Transverse colon (tissue), 4 donors: ENCODE data around the gene SLC17A7. TPM values are rescaled to one million over a fixed set of nuclear protein-coding genes. Genes with fewer than 3 reads are reported as not detected.

Experiments used
- DNase-seq: peaks from one replicate; pipeline ENCODE4 v3.0.0-alpha.2; 2019
- H3K27ac ChIP-seq, 4 donors: fragments of 200-600 bp; sonication (generic); 2 replicates each; pipeline ENCODE4 v1.5.1; 2016 to 2018; ENCODE audit warnings: inconsistent platforms in 4 of 4
- H3K27me3 ChIP-seq: fragments of 200-600 bp; sonication (generic); 2 replicates; pipeline ENCODE4 v1.5.1; 2017; ENCODE audit warnings: inconsistent platforms
- H3K36me3 ChIP-seq, 4 donors: fragments of 200-600 bp; sonication (generic); 2 replicates each; pipeline ENCODE4 v1.5.1; 2017 to 2019; ENCODE audit warnings: inconsistent platforms in 4 of 4
- H3K4me1 ChIP-seq, 4 donors: fragments of 200-600 bp; sonication (generic); 2 replicates each; pipeline ENCODE4 v1.5.1; 2017 to 2020; ENCODE audit warnings: inconsistent platforms in 4 of 4
- H3K4me3 ChIP-seq, 4 donors: fragments of 200-600 bp; sonication (generic); 1 replicate in 1 of 4; 2 replicates in 3 of 4; pipeline versions ENCODE4 v1.5.1 to v1.6.1; 2017 to 2019; ENCODE audit warnings: inconsistent platforms in 4 of 4
- H3K9me3 ChIP-seq, 2 donors: fragments of 200-600 bp; sonication (generic); 2 replicates each; pipeline ENCODE4 v1.5.1; 2017 to 2019; ENCODE audit warnings: inconsistent platforms in 2 of 2
- CTCF ChIP-seq, 5 experiments: fragments of 200-600 bp in 3 of 5; fragments of 450-650 bp in 2 of 5; sonication (generic) in 3 of 5; IDR thresholded peaks; 1 replicate in 2 of 5; 2 replicates in 3 of 5; pipeline ENCODE4 v1.5.1; 2016 to 2017; ENCODE audit warnings: antibody characterized with exemption in 5 of 5, inconsistent platforms in 3 of 5, mild to moderate bottlenecking in 2 of 5, moderate library complexity in 1 of 5
- EP300 ChIP-seq: sonication (generic); formaldehyde crosslinking; IDR thresholded peaks from one replicate; pipeline ENCODE4 v1.6.1; 2017; ENCODE audit warnings: antibody characterized with exemption, low read depth
- POLR2A ChIP-seq: fragments of 450-650 bp; IDR thresholded peaks from one replicate; pipeline ENCODE4 v1.6.1; 2016; ENCODE audit warnings: antibody characterized with exemption, mild to moderate bottlenecking, moderate library complexity
- POLR2AphosphoS5 ChIP-seq, 3 donors: sonication (generic); formaldehyde crosslinking; IDR thresholded peaks; one replicate each; pipeline ENCODE4 v1.6.1; 2016; ENCODE audit warnings: antibody characterized with exemption in 3 of 3
- WGBS, 2 donors: methylation state at CpG; one replicate each; pipeline ENCODE4 v1.1.5; 2018; ENCODE audit warnings: low coverage in 1 of 2; 5-methylcytosine and 5-hydroxymethylcytosine counted together
- in situ Hi-C, 4 donors: fragments of 200-750 bp; cut with MboI; loops; one replicate each; pipeline versions ENCODE4 v1.15.0 to v1.15.1; 2017; ENCODE audit warnings: low sequenced_read_pairs in 3 of 4, low pct_ligation_motif_present in 1 of 4, low pct_unique_long_range_greater_than_20kb in 1 of 4
- intact Hi-C: fragments of 100-400 bp; cut with DNase I; formaldehyde crosslinking; loops from one replicate; pipeline ENCODE4 v1.15.1; 2023; ENCODE audit warnings: low total_unique reads
- small RNA-seq, 4 donors: library from RNA; depleted of rRNA; stranded (forward); fragments of <200 nt; gene quantifications; one replicate each; pipeline ENCODE3, GENCODE V24; 2016
- total RNA-seq, 4 donors: library from RNA; depleted of rRNA; stranded (reverse); fragments of >200 nt; gene quantifications; one replicate each; pipeline ENCODE4 v1.1.0, GENCODE V29; 2016

Gene SLC17A7
- total RNA-seq, 4 donors from 2014 or later = 0.55 to 1.1 TPM; not detected in 2

DNA sequence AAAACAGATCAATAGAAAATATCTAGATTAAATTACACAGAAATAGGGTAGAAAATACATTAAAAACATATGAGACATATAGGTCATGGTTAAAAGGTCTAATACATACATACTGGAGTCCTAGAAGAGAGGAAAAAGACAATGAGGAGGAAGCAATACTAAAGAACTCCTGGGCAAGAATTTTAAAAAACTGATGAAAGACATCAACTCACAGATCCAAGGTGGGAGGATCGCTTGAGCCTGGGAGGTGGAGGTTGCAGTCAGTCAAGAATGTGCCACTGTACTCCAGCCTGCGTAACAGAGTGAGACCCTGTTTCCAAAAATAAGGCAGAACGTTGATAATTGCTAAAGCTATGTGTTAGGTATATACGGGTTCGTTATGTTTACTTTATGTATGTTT lies 58.7 kb downstream of the SLC17A7 start:
- TF ChIP-seq POLR2AphosphoS5 (IDR thresholded peaks at IDR 0.05) = no peak
- no peak for TF ChIP-seq EP300
- no peak for TF ChIP-seq CTCF (IDR thresholded peaks at IDR 0.05)
- no peak for TF ChIP-seq POLR2A
- WGBS, 2 donors = 87% methylated on average over 5 of the region's 5 CpGs
- DNase-seq = no peak
- Histone ChIP-seq H3K27ac (no peak overlapping the region), H3K36me3 (no peaks in the 10 kb centered on the region), H3K4me1 (no peaks in the 10 kb centered on the region), H3K9me3 (peaks cover 3 to 6% of the 10 kb centered on the region in 2 donors), H3K27me3 (peaks cover 11% of the 10 kb centered on the region), H3K4me3 (no peak overlapping the region)
- in situ Hi-C loops = no loop called here
- intact Hi-C loops = no loop called here

DNA sequence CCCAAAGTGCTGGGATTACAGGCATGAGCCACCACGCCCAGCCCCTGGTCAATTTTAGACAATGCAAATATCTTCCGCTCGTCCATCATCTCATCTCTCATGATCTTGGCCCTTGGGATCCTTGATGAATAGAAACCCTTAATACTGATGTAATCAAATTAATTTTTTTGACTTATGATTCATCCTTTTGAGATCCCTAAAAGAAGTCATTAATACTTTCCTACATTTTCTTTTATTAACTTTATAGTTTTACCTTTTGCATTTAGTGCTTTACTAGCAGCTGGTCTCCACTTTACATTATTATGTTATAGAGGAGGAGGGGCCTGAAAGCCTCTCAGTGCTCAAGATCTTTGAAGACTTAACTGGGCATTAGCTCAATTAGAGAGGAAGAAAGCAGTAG lies 60.9 kb downstream of the SLC17A7 start:
- Histone ChIP-seq H3K27ac (no peak overlapping the region), H3K36me3 (no peaks in the 10 kb centered on the region), H3K27me3 (peaks cover 11% of the 10 kb centered on the region), H3K4me3 (no peak overlapping the region), H3K9me3 (peaks cover 3 to 6% of the 10 kb centered on the region in 2 donors), H3K4me1 (no peaks in the 10 kb centered on the region)
- no peak for DNase-seq
- intact Hi-C loops (no loop called here), in situ Hi-C loops (no loop called here)
- TF ChIP-seq CTCF (IDR thresholded peaks at IDR 0.05) (no peak), POLR2AphosphoS5 (IDR thresholded peaks at IDR 0.05) (no peak), EP300 (no peak), POLR2A (no peak)
- WGBS, 2 donors = 87 to 89% methylated on average over 2 to 3 of the region's 3 CpGs

Small RNA genes lying within 50 kb of the gene (small RNA-seq; reads per million reads assigned to genes)
- gene SNORD32A (0 reads per million in 4 donors), gene SNORD33 (0 reads per million in 4 donors), gene SNORD34 (0 reads per million in 4 donors), gene SNORD35A (0 reads per million in 4 donors)

Other genes with a start within 250 kb of the SLC17A7 start
- gene SLC6A16, start 116.3 kb downstream of the SLC17A7 start, total RNA-seq = under 1 TPM in 3 of 4 donors, not detected in 1; 0.40 to 0.75 (median 0.48) TPM
- 10 to 100 TPM in 3 of 4 donors, 1 to 10 TPM in 1; 8.5 to 24.0 (median 13.3) TPM for gene CD37, start 106.1 kb downstream of the SLC17A7 start, total RNA-seq
- gene TEAD2, start 79.1 kb downstream of the SLC17A7 start, total RNA-seq = 10 to 100 TPM in 3 of 4 donors, 1 to 10 TPM in 1; 5.6 to 20.3 (median 10.9) TPM
- 1 to 10 TPM in 1 of 4 donors, not detected in 3; 2.2 TPM for gene DKKL1, start 77.7 kb downstream of the SLC17A7 start, total RNA-seq
- not detected for gene KASH5, start 53.3 kb downstream of the SLC17A7 start, total RNA-seq
- not detected for gene PTH2, start 18.1 kb downstream of the SLC17A7 start, total RNA-seq
- not detected for gene GFY, start 16.1 kb downstream of the SLC17A7 start, total RNA-seq
- 100 to 1,000 TPM in 1 of 4 donors, 10 to 100 TPM in 3; 52.7 to 105 (median 90.4) TPM for gene PIH1D1, start 10.3 kb upstream of the SLC17A7 start, total RNA-seq
- 100 to 1,000 TPM in 1 of 4 donors, 10 to 100 TPM in 3; 24.3 to 465 (median 43.1) TPM for gene ALDH16A1, start 11.7 kb upstream of the SLC17A7 start, total RNA-seq
- 1 to 10 TPM in 2 of 4 donors, under 1 TPM in 1, not detected in 1; 1.00 to 4.0 (median 3.2) TPM for gene FLT3LG, start 32.7 kb upstream of the SLC17A7 start, total RNA-seq
- 1,000 to 10,000 TPM; 1,219 to 2,956 (median 2,884) TPM for gene RPL13A, start 46.1 kb upstream of the SLC17A7 start, total RNA-seq
- gene RPS11, start 54.9 kb upstream of the SLC17A7 start, total RNA-seq = 1,000 to 10,000 TPM; 1,601 to 4,774 (median 2,823) TPM
- 100 to 1,000 TPM; 425 to 562 (median 519) TPM for gene FCGRT, start 71.1 kb upstream of the SLC17A7 start, total RNA-seq
- 100 to 1,000 TPM in 1 of 4 donors, 10 to 100 TPM in 3; 26.2 to 119 (median 57.4) TPM for gene RCN3, start 86.5 kb upstream of the SLC17A7 start, total RNA-seq
- 100 to 1,000 TPM in 1 of 4 donors, 10 to 100 TPM in 3; 56.5 to 105 (median 74.4) TPM for gene NOSIP, start 139.0 kb upstream of the SLC17A7 start, total RNA-seq
- 10 to 100 TPM in 2 of 4 donors, 1 to 10 TPM in 1, under 1 TPM in 1; 0.40 to 22.7 (median 12.2) TPM for gene PRRG2, start 139.8 kb upstream of the SLC17A7 start, total RNA-seq
- gene PRR12, start 149.7 kb upstream of the SLC17A7 start, total RNA-seq = 10 to 100 TPM; 12.2 to 54.7 (median 30.0) TPM
- 10 to 100 TPM; 31.8 to 97.6 (median 58.2) TPM for gene RRAS, start 198.6 kb upstream of the SLC17A7 start, total RNA-seq
- gene SCAF1, start 200.7 kb upstream of the SLC17A7 start, total RNA-seq = 100 to 1,000 TPM in 1 of 4 donors, 10 to 100 TPM in 3; 20.2 to 118 (median 32.7) TPM
- gene IRF3, start 224.3 kb upstream of the SLC17A7 start, total RNA-seq = 100 to 1,000 TPM in 2 of 4 donors, 10 to 100 TPM in 2; 73.0 to 164 (median 104) TPM
- 10 to 100 TPM in 1 of 4 donors, 1 to 10 TPM in 3; 5.4 to 10.2 (median 6.9) TPM for gene BCL2L12, start 224.4 kb upstream of the SLC17A7 start, total RNA-seq
- gene PRMT1, start 235.7 kb upstream of the SLC17A7 start, total RNA-seq = 100 to 1,000 TPM in 1 of 4 donors, 10 to 100 TPM in 3; 45.6 to 116 (median 70.3) TPM
- gene ADM5, start 248.1 kb upstream of the SLC17A7 start, total RNA-seq = under 1 TPM in 2 of 4 donors, not detected in 2; 0.41 to 0.95 TPM
- 10 to 100 TPM in 1 of 4 donors, 1 to 10 TPM in 3; 1.5 to 10.9 (median 2.2) TPM for gene CPT1C, start 249.6 kb upstream of the SLC17A7 start, total RNA-seq